GM12878 (cell line): Measurements from ENCODE around the gene CORO2B. TPM values are rescaled to one million over a fixed set of nuclear protein-coding genes. Genes with fewer than 3 reads are reported as not detected.

Experiments used
- ATAC-seq: fragments of 200-7000 bp; cut with Tn5 transposase; 3 replicates; pipeline ENCODE4 v1.9.1; 2020; ENCODE audit warnings: mild to moderate bottlenecking, moderate library complexity
- BruUV-seq: library from RNA; stranded (reverse); fragments of 400-500 nt; replicated peaks from 2 replicates; lab custom pipeline; 2021; lab: Mats Ljungman, UMichigan
- CTCF ChIA-PET: fragments of 300-600 bp; sonication (Branson Sonifier 250); formaldehyde crosslinking; extraction: SDS; loops from one replicate; lab custom pipeline; 2021; ENCODE audit warnings: inconsistent platforms; lab: Yijun Ruan, JAX
- POLR2A ChIA-PET: fragments of 350-600 bp; formaldehyde crosslinking; extraction: SDS; loops from one replicate; lab custom pipeline; 2021; ENCODE audit warnings: inconsistent platforms; lab: Charles Lee
- RAD21 ChIA-PET: fragments of 300-600 bp; sonication (Branson Sonifier 250); formaldehyde crosslinking; loops from one replicate; lab custom pipeline; 2023; ENCODE audit warnings: antibody characterized with exemption; ENCODE audit not compliant: unreplicated experiment; lab: Charles Lee
- SMC1A ChIA-PET: fragments of 300-600 bp; sonication (Branson Sonifier 250); formaldehyde crosslinking; loops from one replicate; lab custom pipeline; 2023; ENCODE audit not compliant: unreplicated experiment, uncharacterized antibody; lab: Charles Lee
- DNase-seq: peaks from one replicate; pipeline ENCODE4 v3.0.0-alpha.2; 2011; ENCODE audit warnings: low read depth, low spot score
- FAIRE-seq: peaks from 3 replicates; lab custom pipeline; 2011; peaks lifted over from hg19 to GRCh38; lab: Jason Lieb, UNC
- H2AFZ ChIP-seq: 2 replicates; pipeline ENCODE4 v1.6.0; 2011; ENCODE audit warnings: low read depth, low read length, control low read depth; ENCODE audit not compliant: control insufficient read depth
- H3K27ac ChIP-seq: 2 replicates; pipeline ENCODE4 v1.5.1; 2011; ENCODE audit warnings: control low read depth; ENCODE audit not compliant: control insufficient read depth, insufficient read depth
- H3K27me3 ChIP-seq, 2 experiments: replicated peaks in 1 of 2; 2 replicates each; pipeline versions ENCODE4 v1.6.0 to v1.6.1; 2011; ENCODE audit warnings: low read length in 1 of 2; ENCODE audit not compliant: control insufficient read depth in 2 of 2, insufficient read depth in 2 of 2
- H3K36me3 ChIP-seq, 2 experiments: 2 replicates each; pipeline ENCODE4 v1.5.1; 2011; ENCODE audit warnings: low read length in 1 of 2; ENCODE audit not compliant: control insufficient read depth in 2 of 2, insufficient read depth in 2 of 2
- H3K4me1 ChIP-seq: 2 replicates; pipeline ENCODE4 v1.6.1; 2011; ENCODE audit warnings: mild to moderate bottlenecking, low read length, moderate library complexity, mixed read lengths; ENCODE audit not compliant: control insufficient read depth, insufficient read depth
- H3K4me2 ChIP-seq: 2 replicates; pipeline ENCODE4 v1.6.0; 2011; ENCODE audit warnings: control low read depth; ENCODE audit not compliant: control insufficient read depth, insufficient read depth
- H3K4me3 ChIP-seq: fragments of 200-600 bp; sonication (generic); 2 replicates; pipeline ENCODE4 v1.5.1; 2016
- H3K79me2 ChIP-seq: 2 replicates; pipeline ENCODE4 v1.6.0; 2011; ENCODE audit warnings: low read length; ENCODE audit not compliant: control insufficient read depth, insufficient read depth
- H3K9ac ChIP-seq: 2 replicates; pipeline ENCODE4 v1.8.0; 2011; ENCODE audit warnings: low read length, control low read depth, mixed read lengths; ENCODE audit not compliant: control insufficient read depth, insufficient read depth
- H3K9me3 ChIP-seq: replicated peaks from 3 replicates; pipeline ENCODE4 v1.5.1; 2011; ENCODE audit warnings: mild to moderate bottlenecking, low read length; ENCODE audit not compliant: control insufficient read depth, insufficient read depth
- H4K20me1 ChIP-seq: 2 replicates; pipeline ENCODE4 v1.6.0; 2011; ENCODE audit not compliant: control insufficient read depth, insufficient read depth
- DPF2 ChIP-seq: fragments of 450-650 bp; IDR thresholded peaks from 2 replicates; pipeline ENCODE4 v1.6.1; 2017; ENCODE audit warnings: mild to moderate bottlenecking
- ESRRA ChIP-seq: IDR thresholded peaks from 2 replicates; pipeline ENCODE4 v1.6.1; 2012; ENCODE audit warnings: mild to moderate bottlenecking, low read length, improper control_type of control experiment
- IRF5 ChIP-seq: fragments of 450-650 bp; IDR thresholded peaks from 2 replicates; pipeline ENCODE4 v1.6.1; 2017; ENCODE audit warnings: borderline replicate concordance
- PKNOX1 ChIP-seq: fragments of 450-650 bp; IDR thresholded peaks from 2 replicates; pipeline ENCODE4 v1.6.1; 2016; ENCODE audit warnings: mild to moderate bottlenecking
- PML ChIP-seq: IDR thresholded peaks from 2 replicates; pipeline ENCODE4 v1.6.1; 2012; ENCODE audit warnings: low read length, inconsistent platforms
- SPI1 ChIP-seq: IDR thresholded peaks from 2 replicates; pipeline ENCODE4 v1.6.1; 2011; ENCODE audit warnings: low read depth, mild to moderate bottlenecking, low read length, moderate library complexity, borderline replicate concordance; ENCODE audit not compliant: insufficient read depth
- SREBF2 ChIP-seq: IDR thresholded peaks from 2 replicates; pipeline ENCODE4 v1.6.1; 2012; ENCODE audit warnings: mild to moderate bottlenecking, low read length
- SRF ChIP-seq, 2 experiments: IDR thresholded peaks; 2 replicates each; pipeline ENCODE4 v1.6.1; 2011; ENCODE audit warnings: low read depth in 2 of 2, low read length in 2 of 2, mild to moderate bottlenecking in 1 of 2, moderate library complexity in 1 of 2
- ZBED1 ChIP-seq: IDR thresholded peaks from 2 replicates; pipeline ENCODE4 v1.6.1; 2016; ENCODE audit warnings: borderline replicate concordance
- ZNF207 ChIP-seq: fragments of 450-650 bp; IDR thresholded peaks from 2 replicates; pipeline ENCODE4 v1.6.1; 2014; ENCODE audit warnings: antibody characterized with exemption, mild to moderate bottlenecking, borderline replicate concordance
- ZNF622 ChIP-seq: fragments of 450-650 bp; IDR thresholded peaks from 2 replicates; pipeline ENCODE4 v1.6.1; 2017; ENCODE audit warnings: mild to moderate bottlenecking, inconsistent platforms
- WGBS: methylation state at CpG from one replicate; pipeline ENCODE4 v1.1.6; 2016; ENCODE audit warnings: low lambda C conversion rate; ENCODE audit not compliant: insufficient replicate concordance, insufficient coverage; ENCODE audit errors: missing lambda C conversion rate; 5-methylcytosine and 5-hydroxymethylcytosine counted together
- in situ Hi-C: fragments of 300-500 bp; cut with MboI; formaldehyde crosslinking; loops from 9 replicates; pipeline ENCODE4 v1.14.3; 2018; ENCODE audit warnings: mixed read lengths
- intact Hi-C: fragments of 100-400 bp; cut with micrococcal nuclease; formaldehyde crosslinking; loops from one replicate; pipeline ENCODE4 v1.14.2; 2022; ENCODE audit not compliant: unreplicated experiment
- polyA plus RNA-seq, 11 experiments: library from polyadenylated mRNA; depleted of rRNA in 4 of 11; unstranded in 6 of 11; stranded (reverse) in 5 of 11; fragments of >200 nt; fragmentation: Nextera tagmentation in 4 of 11; fragmentation: Illumina TruSeq in 1 of 11; extraction: Ambion mirVana in 4 of 11; extraction: Trizol in 1 of 11; gene quantifications; 1 replicate in 1 of 11; 2 replicates in 10 of 11; pipeline versions ENCODE4 v1.2.1 to v1.2.3, GENCODE V29; 2011 to 2016; ENCODE audit warnings: inconsistent platforms in 2 of 11, missing spikeins in 2 of 11, low read depth in 1 of 11
- total RNA-seq, 4 experiments: library from RNA; depleted of rRNA in 3 of 4; stranded (reverse); fragments of >200 nt in 3 of 4; fragmentation: Illumina TruSeq in 1 of 4; extraction: Trizol in 1 of 4; gene quantifications; 2 replicates each; pipeline versions ENCODE4 v1.2.1 to v1.2.3, GENCODE V29; 2013 to 2021

Gene CORO2B
- total and polyA plus RNA-seq, 10 of the 15 experiments (the other 5 are each of a cell fraction or from before 2014, with no cell fraction given): 0.05 to 0.73 (median 0.13) TPM; not detected in 4

GRCh38 chr15:68586274-68586961 lies 7.6 kb downstream of the CORO2B start:
- Histone ChIP-seq H3K27me3 (peaks cover 0 to 9% of the 10 kb centered on the region in 2 experiments; a peak in 3 of 4 replicates), H3K27ac (no peak overlapping the region), H3K4me3 (no peak overlapping the region), H3K9ac (no peak overlapping the region), H3K9me3 (no peaks in the 10 kb centered on the region), H3K36me3 (no peaks in the 10 kb centered on the region), H3K4me1 (no peaks in the 10 kb centered on the region), H3K4me2 (no peak overlapping the region), H3K79me2 (no peaks in the 10 kb centered on the region), H2AFZ (no peak overlapping the region), H4K20me1 (no peaks in the 10 kb centered on the region)
- ChIA-PET SMC1A (no interaction called here), RAD21 (no interaction called here), POLR2A (no interaction called here), CTCF (no interaction called here)
- WGBS: 29% methylated on average over 7 of the region's 8 CpGs
- in situ Hi-C loops (no loop called here), intact Hi-C loops (no loop called here)
- FAIRE-seq (no peak), ATAC-seq (no peak), DNase-seq (no peak)
- no peak for TF ChIP-seq ZNF622
- no peak for TF ChIP-seq ZBED1
- TF ChIP-seq ZNF207: no peak
- TF ChIP-seq SRF (IDR thresholded peaks at IDR 0.05; ENCODE audit: low read depth in 2 of 2, low read length in 2 of 2): no peak
- no peak for TF ChIP-seq DPF2
- TF ChIP-seq SPI1: no peak
- no peak for TF ChIP-seq SREBF2
- no peak for TF ChIP-seq IRF5
- no peak for TF ChIP-seq PKNOX1
- TF ChIP-seq ESRRA: no peak
- TF ChIP-seq PML: no peak
- no TSS peak for BruUV-seq
